ENCODE data around the gene MTUS2.

DNA sequence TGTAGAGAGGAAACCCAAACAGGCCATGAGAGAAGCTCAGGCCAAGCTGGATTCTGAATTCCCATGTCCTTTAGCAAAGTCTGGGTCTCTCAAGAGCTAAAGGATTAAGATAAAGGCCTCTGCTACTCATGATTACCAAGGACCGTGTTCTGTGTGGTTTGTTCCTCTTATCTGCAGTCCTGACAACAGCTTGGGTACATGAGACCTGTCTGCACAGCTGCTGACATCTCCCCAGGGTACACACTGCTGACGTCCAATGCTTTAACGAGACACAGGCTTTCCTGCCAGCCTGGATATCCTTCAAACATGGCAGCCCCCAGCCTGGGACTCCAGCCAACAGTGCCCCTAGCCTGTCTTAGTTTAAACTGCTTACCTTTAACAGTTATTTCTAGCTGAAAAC lies 564.3 kb downstream of the MTUS2 start:
- TF ChIP-seq, protein P1, sequence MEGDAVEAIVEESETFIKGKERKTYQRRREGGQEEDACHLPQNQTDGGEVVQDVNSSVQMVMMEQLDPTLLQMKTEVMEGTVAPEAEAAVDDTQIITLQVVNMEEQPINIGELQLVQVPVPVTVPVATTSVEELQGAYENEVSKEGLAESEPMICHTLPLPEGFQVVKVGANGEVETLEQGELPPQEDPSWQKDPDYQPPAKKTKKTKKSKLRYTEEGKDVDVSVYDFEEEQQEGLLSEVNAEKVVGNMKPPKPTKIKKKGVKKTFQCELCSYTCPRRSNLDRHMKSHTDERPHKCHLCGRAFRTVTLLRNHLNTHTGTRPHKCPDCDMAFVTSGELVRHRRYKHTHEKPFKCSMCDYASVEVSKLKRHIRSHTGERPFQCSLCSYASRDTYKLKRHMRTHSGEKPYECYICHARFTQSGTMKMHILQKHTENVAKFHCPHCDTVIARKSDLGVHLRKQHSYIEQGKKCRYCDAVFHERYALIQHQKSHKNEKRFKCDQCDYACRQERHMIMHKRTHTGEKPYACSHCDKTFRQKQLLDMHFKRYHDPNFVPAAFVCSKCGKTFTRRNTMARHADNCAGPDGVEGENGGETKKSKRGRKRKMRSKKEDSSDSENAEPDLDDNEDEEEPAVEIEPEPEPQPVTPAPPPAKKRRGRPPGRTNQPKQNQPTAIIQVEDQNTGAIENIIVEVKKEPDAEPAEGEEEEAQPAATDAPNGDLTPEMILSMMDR (IDR thresholded peaks at IDR 0.05; ENCODE audit: borderline replicate concordance, extremely low read depth, low read length, poor library complexity, severe bottlenecking), result no peak
- TF ChIP-seq EZH2 (IDR thresholded peaks at IDR 0.05; ENCODE audit: borderline replicate concordance, low read depth, low read length, severe bottlenecking), result no peak

Data from DND-41 (cell line).